NB4 (cell line): ENCODE measurements around the gene HCRTR1.
A peak's percentile ranks its signal among the peaks of the same experiment; 100 is the strongest.

ENCODE experiments used
- DNase-seq: peaks from one replicate; pipeline ENCODE4 v3.0.0; 2010; ENCODE audit warnings: low read depth
- H3K4me3 ChIP-seq: one replicate; pipeline ENCODE4 v1.5.1; 2011; ENCODE audit warnings: mild to moderate bottlenecking, low read depth, low read length, moderate library complexity
- CTCF ChIP-seq: IDR thresholded peaks from one replicate; pipeline ENCODE4 v1.5.1; 2012; ENCODE audit warnings: low read depth, low read length
- MAX ChIP-seq: IDR thresholded peaks from 2 replicates; pipeline ENCODE4 v1.6.1; 2011; ENCODE audit warnings: low read depth, low read length
- MYC ChIP-seq: IDR thresholded peaks from 2 replicates; pipeline ENCODE4 v1.6.1; 2011; ENCODE audit warnings: low read depth, low read length
- POLR2A ChIP-seq: IDR thresholded peaks from 2 replicates; pipeline ENCODE4 v1.6.1; 2011; ENCODE audit warnings: mild to moderate bottlenecking; ENCODE audit not compliant: insufficient read length; ENCODE audit errors: extremely low read depth

HCRTR1 gene

DNA sequence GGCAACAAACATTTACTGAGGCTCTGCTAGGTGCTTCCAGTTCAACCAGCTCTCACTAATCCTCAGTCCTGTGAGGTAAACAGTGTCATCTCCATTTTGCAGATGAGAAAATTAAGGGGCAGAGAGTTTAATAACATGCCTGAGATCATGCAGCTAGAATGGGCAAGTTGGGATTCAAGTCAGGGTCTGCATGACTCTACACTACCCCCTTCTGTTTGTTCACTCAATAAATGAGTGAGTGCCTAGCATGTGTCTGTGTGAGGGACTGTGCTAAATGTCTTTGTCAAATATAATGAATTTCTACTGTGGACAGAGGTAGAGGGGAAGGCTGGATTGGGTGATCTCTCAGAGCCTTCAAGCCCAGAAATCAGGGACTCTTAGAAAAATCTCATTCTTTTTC, 22.7 kb downstream of the HCRTR1 start:
- no peak for DNase-seq
- no peak overlapping the region for H3K4me3 ChIP-seq
- TF ChIP-seq MYC = no peak
- TF ChIP-seq MAX = no peak
- no peak for TF ChIP-seq CTCF
- TF ChIP-seq POLR2A = no peak

GRCh38 chr1:31640964-31641363, 23.5 kb downstream of the HCRTR1 start:
- TF ChIP-seq MYC (no peak), POLR2A (no peak), CTCF (no peak), MAX (no peak)
- no peak overlapping the region for H3K4me3 ChIP-seq
- DNase-seq = no peak

DNA sequence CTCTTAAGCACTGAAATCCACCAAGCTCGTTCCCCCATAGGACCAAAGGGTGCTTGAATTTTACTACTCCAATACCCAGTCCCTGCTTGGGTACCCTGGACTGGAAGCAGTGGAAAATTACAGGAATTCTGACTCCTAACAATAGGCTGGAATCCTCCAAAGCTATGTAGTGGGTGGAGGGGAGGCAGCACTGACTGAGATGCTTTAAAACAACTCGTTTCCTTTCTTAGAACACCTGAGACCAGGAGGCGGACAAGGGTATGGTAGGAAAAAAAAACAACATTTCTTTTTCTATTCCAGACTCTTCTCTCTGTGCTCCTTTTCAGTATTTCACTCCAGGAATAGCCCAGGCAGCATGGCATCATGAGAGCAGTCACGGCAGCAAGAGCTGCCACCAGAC, 24.9 kb downstream of the HCRTR1 start:
- H3K4me3 ChIP-seq = no peak overlapping the region
- no peak for TF ChIP-seq MYC
- no peak for TF ChIP-seq CTCF
- no peak for TF ChIP-seq MAX
- TF ChIP-seq POLR2A = no peak
- DNase-seq = no peak

GRCh38 chr1:31642897-31643296, 25.4 kb downstream of the HCRTR1 start:
- no peak for DNase-seq
- TF ChIP-seq MYC = no peak
- no peak overlapping the region for H3K4me3 ChIP-seq

DNA sequence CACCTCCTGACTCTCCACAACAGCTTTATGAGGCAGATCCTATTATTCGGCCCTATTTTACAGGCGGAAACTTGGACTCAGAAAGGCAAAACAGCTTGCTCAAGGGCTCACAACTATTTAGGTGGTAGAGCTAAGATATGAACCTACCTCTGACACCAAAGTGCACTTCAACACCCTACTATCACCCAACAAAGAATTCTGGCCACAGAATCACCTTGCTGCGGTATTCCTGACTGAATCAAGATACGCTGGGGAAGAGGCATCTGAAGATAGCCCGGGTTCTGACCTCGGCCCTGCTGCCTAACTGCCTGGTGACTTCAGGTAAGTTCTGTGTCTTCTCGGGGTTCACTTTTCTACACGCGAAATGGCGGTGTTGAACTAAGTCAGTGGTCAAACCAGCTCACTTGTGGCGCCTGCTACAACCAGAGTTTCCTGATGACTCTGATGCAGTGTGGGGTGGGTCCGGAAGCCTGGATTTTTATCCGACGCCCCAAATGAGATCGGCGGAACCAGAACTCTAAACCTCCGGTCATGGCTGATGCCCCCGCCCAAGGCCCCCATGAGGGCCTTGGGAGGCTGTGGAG, 26.6 kb downstream of the HCRTR1 start:
- TF ChIP-seq POLR2A (no peak), CTCF (no peak), MAX (no peak), MYC (no peak)
- DNase-seq = no peak

DNA sequence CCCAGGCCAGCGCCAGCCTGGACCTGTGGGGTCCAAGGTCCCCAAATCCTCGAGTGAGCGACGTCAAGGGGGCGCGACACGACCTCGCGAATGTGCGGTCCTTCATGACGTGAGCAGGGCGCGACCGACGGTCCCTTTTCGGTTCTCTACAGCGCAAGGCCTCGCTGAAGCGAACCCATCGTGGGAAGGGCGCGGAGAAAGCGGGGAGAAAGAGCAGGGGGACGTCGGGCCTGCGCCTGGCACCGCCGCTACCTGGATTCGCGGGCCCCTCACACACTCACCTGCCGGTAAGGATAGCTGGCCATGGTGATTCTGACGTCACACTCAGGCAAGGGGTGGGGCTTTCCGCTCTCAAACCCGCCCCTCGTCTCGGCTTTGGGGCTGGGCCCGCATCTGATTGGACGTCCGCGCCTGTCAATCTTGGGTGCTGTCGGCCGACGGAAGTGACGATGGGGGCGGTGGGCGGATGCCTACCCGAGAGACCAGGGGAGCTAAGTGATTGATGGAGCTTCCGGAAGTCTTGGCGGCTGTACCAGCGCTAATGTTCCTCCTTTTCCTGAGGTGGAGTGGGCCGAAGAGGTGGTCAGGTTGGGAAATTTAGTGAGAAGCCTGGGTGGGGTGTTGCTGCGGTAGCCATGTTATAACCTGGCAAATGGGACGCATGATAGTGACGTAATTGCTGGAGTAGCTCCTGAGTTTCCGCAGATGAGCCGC, 27.2 kb downstream of the HCRTR1 start, which contains the start of gene PEF1:
PEF1 (minus strand) TSS at position 317 of the 714 bp plus-strand sequence; CDS start at position 305, 12 bp downstream.
- TF ChIP-seq MAX (peak; percentile 58), CTCF (no peak), MYC (peak; percentile 59), POLR2A (peak; percentile 76)
- DNase-seq = peak; percentile 96
- peak within 1 kb of the TSS; percentile 97 for H3K4me3 ChIP-seq

More for the DNA sequence above, 26.6 kb downstream of the HCRTR1 start:
- H3K4me3 ChIP-seq = peak overlapping the region; percentile 97
